GM12891 (cell line): ENCODE measurements around the gene RTL1.

Experiments used
- POLR2A ChIP-seq: IDR thresholded peaks from 2 replicates; pipeline ENCODE4 v1.6.1; 2011; ENCODE audit warnings: low read depth, low read length, control low read depth
- POLR2AphosphoS5 ChIP-seq: IDR thresholded peaks from 2 replicates; pipeline ENCODE4 v1.6.1; 2011; ENCODE audit warnings: low read depth, low read length, control low read depth
- POU2F2 ChIP-seq: IDR thresholded peaks from 2 replicates; pipeline ENCODE4 v1.6.1; 2011; ENCODE audit warnings: low read depth, mild to moderate bottlenecking, control low read depth, low read length, moderate library complexity
- TAF1 ChIP-seq: IDR thresholded peaks from 2 replicates; pipeline ENCODE4 v1.6.1; 2011; ENCODE audit warnings: low read depth, low read length, control low read depth

DNA sequence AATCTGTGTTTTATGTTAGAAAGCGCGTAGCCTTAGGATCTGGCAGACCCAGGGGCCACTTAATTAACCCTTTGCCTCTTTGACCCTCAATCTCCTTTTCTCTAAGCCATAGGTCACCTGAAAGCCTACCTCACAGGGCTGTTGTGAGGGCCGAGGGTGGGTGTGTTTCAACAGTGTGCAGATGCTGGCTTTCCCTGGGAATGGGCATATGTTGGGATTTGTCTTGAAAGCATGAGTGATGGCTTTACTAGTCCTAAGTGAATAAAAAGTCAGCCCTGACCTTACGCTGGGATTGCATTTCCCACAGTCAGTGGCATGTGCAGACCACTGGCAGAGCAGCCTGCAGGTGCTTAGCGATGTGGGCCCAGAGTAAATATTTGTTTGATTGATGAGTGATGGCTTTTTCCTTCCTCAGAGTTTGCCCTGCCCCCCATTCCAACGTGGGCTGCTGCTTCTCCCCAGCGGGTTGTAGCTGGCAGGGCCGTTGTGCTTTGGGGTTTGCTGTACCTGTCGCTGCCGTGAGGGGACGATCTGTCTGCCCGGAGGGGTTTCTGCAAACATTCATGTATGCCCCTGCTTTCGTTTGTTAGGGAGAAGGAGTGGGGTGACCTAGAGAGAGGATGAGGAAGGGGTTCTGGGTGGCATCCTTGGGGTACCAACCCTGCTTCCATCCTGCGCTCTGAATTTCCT lies 46.1 kb downstream of the RTL1 start:
- TF ChIP-seq POLR2A (no peak), POLR2AphosphoS5 (no peak), TAF1 (no peak), POU2F2 (no peak)
